H1 (cell line): Measurements from ENCODE around the gene BCAS4. TPM values are rescaled to one million over a fixed set of nuclear protein-coding genes. Genes with fewer than 3 reads are reported as not detected.

ENCODE experiments used
- CTCF ChIA-PET: fragments of 300-600 bp; sonication (Branson Sonifier 250); formaldehyde crosslinking; loops from one replicate; lab custom pipeline; 2021; ENCODE audit not compliant: partially characterized antibody; lab: Charles Lee
- POLR2A ChIA-PET: fragments of 300-600 bp; sonication (Branson Sonifier 250); formaldehyde crosslinking; loops from one replicate; lab custom pipeline; 2021; ENCODE audit warnings: inconsistent platforms; ENCODE audit not compliant: partially characterized antibody; lab: Charles Lee
- DNase-seq, 2 experiments: peaks; one replicate each; pipeline versions ENCODE4 v3.0.0 to v3.0.0-alpha.2; 2010 to 2022; ENCODE audit warnings: low spot score in 2 of 2, low read depth in 1 of 2, mixed read lengths in 1 of 2
- FAIRE-seq: peaks from 2 replicates; lab custom pipeline; 2011; peaks lifted over from hg19 to GRCh38; lab: Jason Lieb, UNC
- H2AFZ ChIP-seq: 2 replicates; pipeline ENCODE4 v1.8.1; 2012; ENCODE audit warnings: low read length, inconsistent platforms
- H2AK5ac ChIP-seq: 2 replicates; pipeline ENCODE4 v1.6.1; 2013; ENCODE audit warnings: low read depth, low read length
- H2BK120ac ChIP-seq: replicated peaks from 2 replicates; pipeline ENCODE3; 2013; ENCODE audit warnings: low read depth, low read length, inconsistent platforms
- H2BK12ac ChIP-seq: 2 replicates; pipeline ENCODE4 v1.6.1; 2013; ENCODE audit warnings: low read depth, low read length
- H2BK15ac ChIP-seq: 2 replicates; pipeline ENCODE4 v1.6.1; 2013; ENCODE audit warnings: low read length
- H2BK20ac ChIP-seq: 2 replicates; pipeline ENCODE4 v1.6.1; 2013; ENCODE audit warnings: low read length
- H2BK5ac ChIP-seq: 2 replicates; pipeline ENCODE4 v1.6.1; 2013; ENCODE audit warnings: low read depth, low read length
- H3K14ac ChIP-seq: 2 replicates; pipeline ENCODE4 v1.6.1; 2013; ENCODE audit warnings: inconsistent platforms; ENCODE audit not compliant: insufficient read length
- H3K18ac ChIP-seq: 2 replicates; pipeline ENCODE4 v1.6.1; 2013; ENCODE audit warnings: low read length; ENCODE audit errors: extremely low read depth
- H3K23ac ChIP-seq: 2 replicates; pipeline ENCODE4 v1.6.1; 2013; ENCODE audit warnings: inconsistent platforms; ENCODE audit not compliant: insufficient read length
- H3K23me2 ChIP-seq: 2 replicates; pipeline ENCODE4 v1.6.1; 2013; ENCODE audit warnings: low read depth, low read length
- H3K27ac ChIP-seq: 2 replicates; pipeline ENCODE4 v1.6.1; 2011; ENCODE audit warnings: low read depth, low read length, inconsistent platforms
- H3K27me3 ChIP-seq, 4 experiments: replicated peaks in 1 of 4; 1 replicate in 1 of 4; 2 replicates in 3 of 4; pipeline versions ENCODE4 v1.6.1 to v1.8.1; 2011 to 2013; ENCODE audit warnings: low read length in 3 of 4, mild to moderate bottlenecking in 3 of 4, inconsistent platforms in 2 of 4, mixed read lengths in 2 of 4, moderate library complexity in 1 of 4; ENCODE audit not compliant: control insufficient read depth in 3 of 4, insufficient read depth in 3 of 4; ENCODE audit errors: extremely low read depth in 1 of 4
- H3K36me3 ChIP-seq, 4 experiments: 2 replicates each; pipeline versions ENCODE4 v1.6.1 to v1.8.1; 2011 to 2013; ENCODE audit warnings: mild to moderate bottlenecking in 4 of 4, low read length in 3 of 4, moderate library complexity in 2 of 4, control low read depth in 1 of 4, inconsistent platforms in 1 of 4; ENCODE audit not compliant: insufficient read depth in 4 of 4, control insufficient read depth in 2 of 4
- H3K4ac ChIP-seq: replicated peaks from 2 replicates; pipeline ENCODE3; 2013; ENCODE audit warnings: low read length, low read depth, mixed read lengths, inconsistent platforms; ENCODE audit not compliant: insufficient read length
- H3K4me1 ChIP-seq, 4 experiments: replicated peaks in 1 of 4; 1 replicate in 1 of 4; 2 replicates in 3 of 4; pipeline versions ENCODE4 v1.6.1 to v1.8.1; 2011 to 2013; ENCODE audit warnings: low read length in 3 of 4, inconsistent platforms in 2 of 4, mixed read lengths in 1 of 4; ENCODE audit not compliant: insufficient read depth in 4 of 4, control insufficient read depth in 3 of 4
- H3K4me2 ChIP-seq, 2 experiments: 2 replicates each; pipeline versions ENCODE4 v1.6.1 to v1.8.1; 2011 to 2013; ENCODE audit warnings: low read depth in 2 of 2, low read length in 2 of 2, control low read depth in 1 of 2, inconsistent platforms in 1 of 2, mild to moderate bottlenecking in 1 of 2; ENCODE audit not compliant: insufficient read depth in 1 of 2
- H3K4me3 ChIP-seq, 4 experiments: fragments of 200-600, 300-600 bp in 1 of 4; sonication (generic), shearing (Covaris generic), sonication (Bioruptor Twin) in 1 of 4; 2 replicates each; pipeline versions ENCODE4 v1.5.1 to v1.8.1; 2011 to 2016; ENCODE audit warnings: low read length in 4 of 4, low read depth in 3 of 4, control low read depth in 2 of 4, inconsistent platforms in 2 of 4, mild to moderate bottlenecking in 2 of 4, mixed read lengths in 1 of 4, moderate library complexity in 1 of 4; ENCODE audit not compliant: insufficient read depth in 2 of 4; ENCODE audit errors: extremely low read depth in 1 of 4
- H3K56ac ChIP-seq: replicated peaks from 2 replicates; pipeline ENCODE3; 2013; ENCODE audit warnings: low read depth, mild to moderate bottlenecking, mixed read lengths, low read length, inconsistent platforms; ENCODE audit not compliant: insufficient read length
- H3K79me1 ChIP-seq: 2 replicates; pipeline ENCODE4 v1.6.1; 2013; ENCODE audit warnings: low read depth, low read length, control low read depth
- H3K79me2 ChIP-seq, 2 experiments: 2 replicates each; pipeline versions ENCODE4 v1.6.1 to v1.8.1; 2012 to 2013; ENCODE audit warnings: low read length in 2 of 2, mild to moderate bottlenecking in 2 of 2, inconsistent platforms in 1 of 2; ENCODE audit not compliant: insufficient read depth in 2 of 2, control insufficient read depth in 1 of 2
- H3K9ac ChIP-seq, 4 experiments: replicated peaks in 1 of 4; 1 replicate in 1 of 4; 2 replicates in 3 of 4; pipeline versions ENCODE4 v1.6.1 to v1.8.1; 2011 to 2013; ENCODE audit warnings: low read depth in 3 of 4, low read length in 3 of 4, control low read depth in 2 of 4, mild to moderate bottlenecking in 2 of 4, moderate library complexity in 2 of 4, inconsistent platforms in 1 of 4; ENCODE audit errors: extremely low read depth in 1 of 4
- H3K9me3 ChIP-seq, 2 experiments: 2 replicates each; pipeline versions ENCODE4 v1.6.1 to v1.8.1; 2012 to 2013; ENCODE audit warnings: mild to moderate bottlenecking in 2 of 2, moderate library complexity in 2 of 2, control low read depth in 1 of 2, inconsistent platforms in 1 of 2, low read depth in 1 of 2, low read length in 1 of 2, mixed read lengths in 1 of 2; ENCODE audit not compliant: insufficient read depth in 2 of 2
- H4K20me1 ChIP-seq, 2 experiments: replicated peaks in 1 of 2; 2 replicates each; pipeline versions ENCODE3 to v1.8.1; 2011 to 2013; ENCODE audit warnings: inconsistent platforms in 2 of 2, low read length in 2 of 2, mild to moderate bottlenecking in 1 of 2; ENCODE audit not compliant: insufficient read depth in 2 of 2, control insufficient read depth in 1 of 2
- H4K5ac ChIP-seq: 2 replicates; pipeline ENCODE4 v1.6.1; 2013; ENCODE audit warnings: low read length, low read depth, mixed read lengths, inconsistent platforms; ENCODE audit not compliant: insufficient read length
- H4K8ac ChIP-seq: 2 replicates; pipeline ENCODE4 v1.8.0; 2013; ENCODE audit warnings: mild to moderate bottlenecking, moderate library complexity, low read length, inconsistent platforms; ENCODE audit not compliant: insufficient read depth; ENCODE audit errors: extremely low read depth
- H4K91ac ChIP-seq: replicated peaks from 2 replicates; pipeline ENCODE3; 2013; ENCODE audit warnings: low read length, mixed read lengths, inconsistent platforms; ENCODE audit not compliant: insufficient read length
- CHD2 ChIP-seq: IDR thresholded peaks from 2 replicates; pipeline ENCODE4 v1.6.1; 2012; ENCODE audit warnings: low read length, improper control_type of control experiment
- GTF2F1 ChIP-seq: IDR thresholded peaks from 2 replicates; pipeline ENCODE4 v1.6.1; 2012; ENCODE audit warnings: low read depth, low read length, improper control_type of control experiment, borderline replicate concordance
- KDM4A ChIP-seq: IDR thresholded peaks from one replicate; pipeline ENCODE4 v1.7.1; 2012; ENCODE audit warnings: low read depth, mild to moderate bottlenecking, moderate library complexity, low read length, inconsistent platforms; ENCODE audit not compliant: severe bottlenecking
- PHF8 ChIP-seq: fragments of 200-600 bp; sonication (generic); conservative IDR thresholded peaks from 2 replicates; pipeline ENCODE4 v1.7.1; 2012; ENCODE audit warnings: low read depth, mild to moderate bottlenecking, inconsistent platforms, low read length, moderate library complexity
- POLR2A ChIP-seq, 2 experiments: IDR thresholded peaks; 1 replicate in 1 of 2; 2 replicates in 1 of 2; pipeline ENCODE4 v1.6.1; 2011; ENCODE audit warnings: low read depth in 2 of 2, low read length in 2 of 2, mild to moderate bottlenecking in 2 of 2; ENCODE audit errors: control extremely low read depth in 1 of 2
- RAD21 ChIP-seq, 2 experiments: IDR thresholded peaks in 1 of 2; conservative IDR thresholded peaks in 1 of 2; 2 replicates each; pipeline ENCODE4 v1.6.1; 2011; ENCODE audit warnings: low read depth in 2 of 2, low read length in 2 of 2, improper control_type of control experiment in 1 of 2, inconsistent platforms in 1 of 2, mild to moderate bottlenecking in 1 of 2, moderate library complexity in 1 of 2
- RNF2 ChIP-seq: fragments of 200-900, 300-1000 bp; sonication (generic); IDR thresholded peaks from 2 replicates; pipeline ENCODE4 v1.7.1; 2016; ENCODE audit warnings: borderline replicate concordance, low read depth, mild to moderate bottlenecking, antibody characterized with exemption, low read length; ENCODE audit not compliant: poor library complexity, severe bottlenecking; ENCODE audit errors: missing control alignments
- SAP30 ChIP-seq: fragments of 300-600 bp; sonication (generic); IDR thresholded peaks from 2 replicates; pipeline ENCODE4 v1.7.1; 2012; ENCODE audit warnings: low read length, moderate library complexity, mild to moderate bottlenecking, inconsistent platforms; ENCODE audit not compliant: insufficient read depth, insufficient replicate concordance
- TCF12 ChIP-seq: IDR thresholded peaks from 2 replicates; pipeline ENCODE4 v1.6.1; 2011; ENCODE audit warnings: low read depth, mild to moderate bottlenecking, low read length
- ZNF274 ChIP-seq: IDR thresholded peaks from 2 replicates; pipeline ENCODE4 v1.7.0; 2012; ENCODE audit warnings: low read length, borderline replicate concordance; ENCODE audit errors: extremely low read depth
- WGBS, 2 experiments: shearing (Covaris generic) in 1 of 2; methylation state at CpG; one replicate each; pipeline versions ENCODE4 v1.1.6 to v1.1.7; 2013 to 2015; ENCODE audit warnings: low lambda C conversion rate in 2 of 2, mixed read lengths in 2 of 2, inconsistent platforms in 1 of 2, low coverage in 1 of 2, missing lambda C conversion rate in 1 of 2; ENCODE audit not compliant: insufficient replicate concordance in 2 of 2, insufficient coverage in 1 of 2, insufficient read length in 1 of 2; ENCODE audit errors: extremely low coverage in 1 of 2, missing lambda C conversion rate in 1 of 2; 5-methylcytosine and 5-hydroxymethylcytosine counted together
- polyA plus RNA-seq, 7 experiments: library from polyadenylated mRNA; depleted of rRNA in 3 of 7; stranded (reverse) in 5 of 7; unstranded in 2 of 7; fragments of >200 nt in 5 of 7; fragments of 200-250 nt in 2 of 7; gene quantifications; 1 replicate in 5 of 7; 2 replicates in 1 of 7; 4 replicates in 1 of 7; pipeline versions ENCODE4 v1.2.1 to v1.2.3, GENCODE V29; 2011 to 2013; ENCODE audit warnings: missing spikeins in 2 of 7, mixed read lengths in 2 of 7
- total RNA-seq: library from RNA; stranded (reverse); fragmentation: NEBNext Ultra II Directional; extraction: Animal tissue kit (Norgen Biotek cat#: 25700); gene quantifications from 2 replicates; pipeline ENCODE4 v1.2.1, GENCODE V29; 2021

The BCAS4 gene
- total and polyA plus RNA-seq, 2 of the 8 experiments (the other 6 are each of a cell fraction or from before 2014, with no cell fraction given), result 21.2 to 23.6 TPM

GRCh38 chr20:50874758-50875665 lies 80.2 kb downstream of the BCAS4 start:
- Histone ChIP-seq H4K8ac (no peak overlapping the region; the same call in 1 of the 2 replicates), H4K91ac (peak overlapping the region; percentile 40), H3K18ac (no peak overlapping the region), H2AFZ (no peak overlapping the region), H3K4me1 (peaks cover 6 to 24% (median 14%) of the 10 kb centered on the region in 4 experiments), H4K20me1 (peaks cover 0 to 1% of the 10 kb centered on the region in 2 experiments), H3K4me2 (no peak overlapping the region), H2BK5ac (no peak overlapping the region), H3K9ac (no peak overlapping the region), H2AK5ac (no peak overlapping the region), H2BK120ac (no peak overlapping the region), H2BK15ac (no peak overlapping the region), H3K23me2 (peaks cover 3% of the 10 kb centered on the region; the same call in 1 of the 2 replicates), H2BK20ac (no peak overlapping the region), H3K14ac (no peak overlapping the region), H3K9me3 (no peaks in the 10 kb centered on the region), H3K36me3 (peaks cover 0 to 8% (median under 1%) of the 10 kb centered on the region in 4 experiments; a peak in 2 of 8 replicates), H3K4ac (no peak overlapping the region), H3K27me3 (no peaks in the 10 kb centered on the region), H3K56ac (no peak overlapping the region), H3K79me2 (no peaks in the 10 kb centered on the region), H3K23ac (no peak overlapping the region), H3K27ac (no peak overlapping the region), H4K5ac (no peak overlapping the region), H3K79me1 (no peaks in the 10 kb centered on the region), H3K4me3 (no peak overlapping the region), H2BK12ac (no peak overlapping the region)
- WGBS, 2 experiments, result 88% methylated on average over 25 of the region's 28 CpGs; no CpG with 5 or more reads in 1 of the 2 experiments
- TF ChIP-seq RNF2 (no peak), SAP30 (no peak), POLR2A (IDR thresholded peaks at IDR 0.05; ENCODE audit: control extremely low read depth in 1 of 2, low read depth in 2 of 2, low read length in 2 of 2) (no peak), PHF8 (no peak), ZNF274 (no peak), GTF2F1 (no peak), KDM4A (no peak), CHD2 (no peak), TCF12 (no peak), RAD21 (IDR thresholded peaks at IDR 0.05 in 1 of 2, conservative IDR thresholded peaks at IDR 0.05 in 1 of 2; ENCODE audit: low read depth in 2 of 2, low read length in 2 of 2) (no peak)
- DNase-seq (no peak), FAIRE-seq (no peak)
- POLR2A ChIA-PET, result interaction anchor here (1.8 to 7.9 kb wide), 2 partner anchors 12 to 54 kb away, joined by 8 to 87 read pairs; no protein-coding TSS in a partner anchor
- CTCF ChIA-PET, result interaction anchor here (1.1 kb wide), 1 partner anchor 12 kb away, joined by 3 read pairs; no protein-coding TSS in a partner anchor
